GM23338 (cell line): ENCODE measurements around the gene KLHL22.

Source experiments
- EZH2 ChIP-seq: fragments of 200-600 bp; sonication (generic); IDR thresholded peaks from one replicate; pipeline ENCODE4 v1.8.0; 2017; ENCODE audit warnings: antibody characterized with exemption, mild to moderate bottlenecking, low read depth; ENCODE audit not compliant: unreplicated experiment
- TF ChIP-seq, protein P1 (sequence below), 2 experiments: fragments of 200-600 bp in 1 of 2; sonication (generic) in 1 of 2; conservative IDR thresholded peaks; 2 replicates each; pipeline versions ENCODE4 v1.5.1 to v1.6.1; 2016 to 2017; ENCODE audit warnings: antibody characterized with exemption in 2 of 2, low read depth in 2 of 2, mild to moderate bottlenecking in 2 of 2, moderate library complexity in 1 of 2

- TF ChIP-seq, protein P1, sequence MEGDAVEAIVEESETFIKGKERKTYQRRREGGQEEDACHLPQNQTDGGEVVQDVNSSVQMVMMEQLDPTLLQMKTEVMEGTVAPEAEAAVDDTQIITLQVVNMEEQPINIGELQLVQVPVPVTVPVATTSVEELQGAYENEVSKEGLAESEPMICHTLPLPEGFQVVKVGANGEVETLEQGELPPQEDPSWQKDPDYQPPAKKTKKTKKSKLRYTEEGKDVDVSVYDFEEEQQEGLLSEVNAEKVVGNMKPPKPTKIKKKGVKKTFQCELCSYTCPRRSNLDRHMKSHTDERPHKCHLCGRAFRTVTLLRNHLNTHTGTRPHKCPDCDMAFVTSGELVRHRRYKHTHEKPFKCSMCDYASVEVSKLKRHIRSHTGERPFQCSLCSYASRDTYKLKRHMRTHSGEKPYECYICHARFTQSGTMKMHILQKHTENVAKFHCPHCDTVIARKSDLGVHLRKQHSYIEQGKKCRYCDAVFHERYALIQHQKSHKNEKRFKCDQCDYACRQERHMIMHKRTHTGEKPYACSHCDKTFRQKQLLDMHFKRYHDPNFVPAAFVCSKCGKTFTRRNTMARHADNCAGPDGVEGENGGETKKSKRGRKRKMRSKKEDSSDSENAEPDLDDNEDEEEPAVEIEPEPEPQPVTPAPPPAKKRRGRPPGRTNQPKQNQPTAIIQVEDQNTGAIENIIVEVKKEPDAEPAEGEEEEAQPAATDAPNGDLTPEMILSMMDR (conservative IDR thresholded peaks at IDR 0.05; ENCODE audit: low read depth in 2 of 2), result no peak
- no peak for TF ChIP-seq EZH2
These were observed 1.8 kb upstream of the KLHL22 start for GRCh38 chr22:20497426-20497825.
